Thymus (tissue), 11 donors: ENCODE data around the gene CERCAM. TPM values are rescaled to one million over a fixed set of nuclear protein-coding genes. Genes with fewer than 3 reads are reported as not detected.

Experiments used
- DNase-seq, 9 donors: peaks; one replicate each; pipeline ENCODE4 v3.0.0-alpha.2; 2013; ENCODE audit warnings: low spot score in 9 of 9, low read depth in 6 of 9, missing footprints in 1 of 9
- H3K27ac ChIP-seq, 2 donors: one replicate each; pipeline ENCODE4 v1.5.1; 2013; ENCODE audit warnings: control low read depth in 1 of 2, low read depth in 1 of 2, low read length in 1 of 2, mild to moderate bottlenecking in 1 of 2, moderate library complexity in 1 of 2
- H3K27me3 ChIP-seq, 2 donors: one replicate each; pipeline ENCODE4 v1.5.1; 2013; ENCODE audit warnings: low read length in 1 of 2; ENCODE audit not compliant: control insufficient read depth in 2 of 2, insufficient read depth in 1 of 2
- H3K36me3 ChIP-seq, 2 donors: one replicate each; pipeline ENCODE4 v1.5.1; 2013; ENCODE audit warnings: low read length in 1 of 2, mild to moderate bottlenecking in 1 of 2, moderate library complexity in 1 of 2; ENCODE audit not compliant: control insufficient read depth in 2 of 2, insufficient read depth in 2 of 2
- H3K4me1 ChIP-seq, 2 donors: one replicate each; pipeline ENCODE4 v1.5.1; 2013; ENCODE audit warnings: low read length in 2 of 2; ENCODE audit not compliant: control insufficient read depth in 2 of 2, insufficient read depth in 2 of 2
- H3K4me3 ChIP-seq, 2 donors: one replicate each; pipeline ENCODE4 v1.5.1; 2013; ENCODE audit warnings: low read length in 2 of 2, control low read depth in 1 of 2, mild to moderate bottlenecking in 1 of 2
- H3K9me3 ChIP-seq, 2 donors: one replicate each; pipeline ENCODE4 v1.5.1; 2013; ENCODE audit warnings: low read length in 1 of 2, mild to moderate bottlenecking in 1 of 2; ENCODE audit not compliant: control insufficient read depth in 2 of 2, insufficient read depth in 1 of 2
- WGBS: extraction: QIAGEN DNeasy Blood & Tissue Kit; methylation state at CpG from one replicate; pipeline ENCODE4 v1.1.7; 2013; 5-methylcytosine and 5-hydroxymethylcytosine counted together
- polyA plus RNA-seq: library from polyadenylated mRNA; stranded (reverse); fragments of 200-250 nt; gene quantifications from one replicate; pipeline ENCODE4 v1.2.3, GENCODE V29; 2013
- total RNA-seq: library from RNA; stranded (reverse); fragments of 120-200 nt; gene quantifications from one replicate; pipeline ENCODE4 v1.2.4, GENCODE V29; 2013
- donor health status: healthy.

The CERCAM gene
- total and polyA plus RNA-seq, 2 donors = 2.3 to 3.1 TPM

DNA sequence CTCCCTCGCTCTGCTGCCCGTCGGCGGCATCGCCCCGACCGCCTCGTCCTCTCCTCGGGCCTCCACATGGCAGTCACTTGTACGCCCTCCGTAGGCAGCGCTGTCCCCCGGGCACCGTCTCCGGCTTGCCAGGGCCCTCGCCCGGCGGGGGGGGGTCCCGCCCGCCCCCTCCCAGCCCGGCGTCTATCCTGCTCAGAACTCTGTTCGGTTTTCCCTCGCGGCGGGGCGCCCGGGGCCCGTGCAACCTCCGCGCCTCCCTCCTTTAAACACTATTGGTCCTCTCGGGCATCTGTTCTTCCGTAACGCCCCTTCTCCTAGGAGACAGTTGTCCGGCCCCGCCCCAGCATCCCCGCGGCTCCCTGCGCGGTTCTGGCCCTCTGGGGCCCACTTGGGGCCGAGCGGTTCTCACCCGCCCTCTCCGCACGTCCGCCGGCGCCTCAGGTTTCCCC is 36.0 kb downstream of the CERCAM start:
- DNase-seq = peak; percentile 8 to 72 (median 35)

GRCh38 chr9:128457207-128457606 is 36.5 kb downstream of the CERCAM start:
- Histone ChIP-seq H3K36me3 (peaks cover 23 to 33% of the 10 kb centered on the region in 2 donors), H3K4me1 (peaks cover 10 to 14% of the 10 kb centered on the region in 2 donors), H3K27me3 (no peaks in the 10 kb centered on the region), H3K27ac (no peak overlapping the region), H3K4me3 (peak overlapping the region; percentile 73 to 90), H3K9me3 (peaks cover 0 to 4% of the 10 kb centered on the region in 2 donors)
- 57% methylated on average over 14 of the region's 14 CpGs for WGBS
- DNase-seq = no peak

More for the DNA sequence above, 36.0 kb downstream of the CERCAM start:
- H3K36me3 ChIP-seq = peaks cover 20 to 28% of the 10 kb centered on the region in 2 donors
- under 1% methylated on average over 48 of the region's 48 CpGs for WGBS
- peaks cover 10 to 14% of the 10 kb centered on the region in 2 donors for H3K4me1 ChIP-seq
- H3K27me3 ChIP-seq = peaks cover 0 to 3% of the 10 kb centered on the region in 2 donors
- peak overlapping the region; percentile 87 to 92 for H3K27ac ChIP-seq
- H3K4me3 ChIP-seq = peak overlapping the region; percentile 73 to 90
- H3K9me3 ChIP-seq = peaks cover 0 to 4% of the 10 kb centered on the region in 2 donors

GRCh38 chr9:128459011-128459410 is 38.4 kb downstream of the CERCAM start:
- H3K36me3 ChIP-seq = peaks cover 35 to 43% of the 10 kb centered on the region in 2 donors
- H3K27me3 ChIP-seq = no peaks in the 10 kb centered on the region
- H3K4me3 ChIP-seq = no peak overlapping the region
- H3K9me3 ChIP-seq = peaks cover 0 to 4% of the 10 kb centered on the region in 2 donors
- no peak overlapping the region for H3K27ac ChIP-seq
- WGBS = 98% methylated on average over 3 of the region's 3 CpGs
- no peak for DNase-seq
- H3K4me1 ChIP-seq = peaks cover 10 to 14% of the 10 kb centered on the region in 2 donors

- Histone ChIP-seq H3K27ac (no peak overlapping the region), H3K4me1 (no peaks in the 10 kb centered on the region), H3K27me3 (no peaks in the 10 kb centered on the region), H3K36me3 (peaks cover 50 to 53% of the 10 kb centered on the region in 2 donors), H3K4me3 (no peak overlapping the region), H3K9me3 (no peaks in the 10 kb centered on the region)
- DNase-seq = no peak
- WGBS = 98% methylated on average over 7 of the region's 7 CpGs
Observed at GRCh38 chr9:128469070-128469469, 48.4 kb downstream of the CERCAM start.

DNA sequence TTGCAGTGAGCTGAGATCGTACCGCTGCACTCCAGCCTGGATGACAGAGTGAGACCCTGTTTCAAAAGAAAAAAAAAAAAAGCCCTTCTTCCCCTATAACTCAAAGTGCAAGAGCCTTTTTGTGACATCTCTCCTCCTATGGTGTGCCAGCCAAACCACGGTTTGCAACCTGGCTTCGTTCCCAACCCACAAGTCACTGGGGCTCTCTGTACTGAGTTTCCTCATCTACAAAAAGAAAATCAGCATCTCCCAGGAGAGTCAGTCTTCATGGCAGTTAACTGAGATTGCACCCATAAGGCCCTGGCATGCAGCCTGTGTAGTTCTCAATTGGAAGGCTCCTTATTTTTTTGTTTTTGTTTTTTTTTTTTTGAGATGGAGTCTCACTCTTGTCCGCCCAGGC is 49.9 kb downstream of the CERCAM start:
- H3K36me3 ChIP-seq = peaks cover 46 to 57% of the 10 kb centered on the region in 2 donors
- WGBS = 30% methylated on average over 5 of the region's 5 CpGs
- no peaks in the 10 kb centered on the region for H3K27me3 ChIP-seq

DNA sequence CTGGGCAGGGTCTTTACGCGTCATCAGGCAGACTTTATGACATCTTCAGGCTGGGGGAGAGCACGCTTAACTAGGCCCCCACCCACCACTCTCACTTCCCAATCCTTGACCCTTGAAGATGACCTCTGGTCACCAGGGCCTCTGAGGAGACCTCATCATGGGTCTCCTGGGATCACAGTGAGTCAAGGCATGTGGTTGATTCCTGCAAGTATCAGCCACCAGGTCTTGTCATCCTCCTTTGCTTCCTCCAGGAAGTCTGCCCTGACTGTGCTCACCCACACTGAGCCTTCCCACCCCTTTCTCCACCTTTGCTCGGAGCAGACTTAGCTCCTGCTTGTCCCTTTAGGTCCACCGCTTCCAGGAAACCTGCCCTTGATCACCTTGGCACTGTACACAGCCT is 52.4 kb downstream of the CERCAM start:
- peaks cover 42 to 67% of the 10 kb centered on the region in 2 donors for H3K36me3 ChIP-seq

More for the DNA sequence above, 49.9 kb downstream of the CERCAM start:
- no peak overlapping the region for H3K27ac ChIP-seq
- no peaks in the 10 kb centered on the region for H3K4me1 ChIP-seq
- no peaks in the 10 kb centered on the region for H3K9me3 ChIP-seq
- DNase-seq = no peak
- no peak overlapping the region for H3K4me3 ChIP-seq

GRCh38 chr9:128475867-128476266 is 55.2 kb downstream of the CERCAM start:
- no peak overlapping the region for H3K27ac ChIP-seq
- H3K4me3 ChIP-seq = no peak overlapping the region
- WGBS = 99% methylated on average over 7 of the region's 7 CpGs
- no peak for DNase-seq
- H3K9me3 ChIP-seq = no peaks in the 10 kb centered on the region
- H3K36me3 ChIP-seq = peaks cover 39 to 70% of the 10 kb centered on the region in 2 donors
- H3K4me1 ChIP-seq = no peaks in the 10 kb centered on the region
- no peaks in the 10 kb centered on the region for H3K27me3 ChIP-seq

More for the DNA sequence above, 52.4 kb downstream of the CERCAM start:
- no peak for DNase-seq
- H3K9me3 ChIP-seq = no peaks in the 10 kb centered on the region
- no peak overlapping the region for H3K27ac ChIP-seq
- H3K4me1 ChIP-seq = no peaks in the 10 kb centered on the region
- no peak overlapping the region for H3K4me3 ChIP-seq
- 96% methylated on average over 5 of the region's 5 CpGs for WGBS
- H3K27me3 ChIP-seq = no peaks in the 10 kb centered on the region

DNA sequence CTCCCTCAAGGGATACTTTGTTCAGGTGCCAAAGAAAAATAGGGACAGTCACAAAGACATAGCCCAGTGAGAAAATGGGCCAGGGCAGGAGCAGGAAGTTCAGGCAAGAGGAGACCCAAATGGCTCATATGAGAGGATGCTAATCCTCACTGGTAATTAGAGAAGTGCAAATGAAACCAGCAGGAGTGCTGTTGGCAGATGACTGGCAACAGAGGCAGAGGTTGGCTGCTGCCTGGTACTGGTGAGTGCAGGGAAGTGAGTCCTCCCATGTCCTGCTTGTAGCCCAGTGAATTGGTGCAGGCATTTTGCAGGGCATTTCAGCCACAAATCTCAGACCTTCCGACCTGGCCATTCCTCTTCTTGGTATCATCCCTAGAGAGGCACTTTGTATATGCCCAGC is 58.6 kb downstream of the CERCAM start:
- Histone ChIP-seq H3K27ac (no peak overlapping the region), H3K36me3 (peaks cover 50 to 79% of the 10 kb centered on the region in 2 donors), H3K4me3 (no peak overlapping the region), H3K9me3 (no peaks in the 10 kb centered on the region), H3K27me3 (no peaks in the 10 kb centered on the region), H3K4me1 (no peaks in the 10 kb centered on the region)
- 96% methylated on average over 1 of the region's 1 CpG for WGBS
- DNase-seq = no peak

GRCh38 chr9:128481561-128481960 is 60.9 kb downstream of the CERCAM start:
- H3K36me3 ChIP-seq = peaks cover 70 to 84% of the 10 kb centered on the region in 2 donors

More at GRCh38 chr9:128481561-128481960, 60.9 kb downstream of the CERCAM start:
- H3K27ac ChIP-seq = no peak overlapping the region
- no peaks in the 10 kb centered on the region for H3K9me3 ChIP-seq
- 98% methylated on average over 10 of the region's 10 CpGs for WGBS
- no peaks in the 10 kb centered on the region for H3K27me3 ChIP-seq
- no peak for DNase-seq
- no peak overlapping the region for H3K4me3 ChIP-seq
- H3K4me1 ChIP-seq = no peaks in the 10 kb centered on the region
